8988T (cell line): ENCODE results near the gene DLK1.

Experiments used
- DNase-seq: peaks from one replicate; pipeline ENCODE4 v3.0.0; 2011

Gene DLK1

DNA sequence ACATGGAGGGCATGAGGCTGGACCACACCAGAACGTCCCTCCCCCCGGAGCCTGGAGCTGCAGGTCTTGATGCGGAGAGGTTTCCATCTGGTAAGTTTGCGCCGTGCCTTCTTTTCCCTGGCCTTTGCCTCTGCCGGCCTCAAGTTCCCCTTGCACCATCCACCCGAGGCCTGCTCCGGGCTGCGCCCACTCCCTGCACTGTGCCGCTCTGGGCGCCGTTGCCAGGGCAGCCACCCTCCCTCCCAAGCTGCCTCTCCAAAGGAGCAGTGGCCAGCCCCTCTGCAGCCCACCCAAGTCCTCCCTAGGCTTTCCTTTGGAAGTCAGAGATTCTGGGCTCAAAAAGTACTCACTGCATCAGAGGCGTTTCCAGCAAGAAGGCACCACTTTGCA, 53.0 kb downstream of the DLK1 start:
- peak; percentile 8 for DNase-seq

DNA sequence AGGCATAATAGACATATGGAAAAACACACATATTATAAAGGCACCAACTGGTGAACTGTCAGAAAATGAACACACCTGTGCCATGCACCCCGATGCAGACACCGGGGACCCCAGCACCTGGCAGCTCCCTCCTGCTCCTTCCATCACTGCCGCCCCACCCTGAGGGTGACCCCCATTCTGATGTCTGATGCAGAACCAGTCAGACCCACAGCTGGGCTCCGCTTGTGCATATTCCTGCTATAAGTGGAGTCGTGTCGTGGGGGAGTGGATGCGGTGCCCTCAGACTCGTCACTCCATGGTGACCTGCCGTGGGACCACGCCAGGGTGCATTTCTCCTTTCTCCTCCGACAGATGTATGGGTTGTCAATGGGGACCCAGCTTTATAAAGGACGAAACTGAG, 53.6 kb downstream of the DLK1 start:
- no peak for DNase-seq

DNA sequence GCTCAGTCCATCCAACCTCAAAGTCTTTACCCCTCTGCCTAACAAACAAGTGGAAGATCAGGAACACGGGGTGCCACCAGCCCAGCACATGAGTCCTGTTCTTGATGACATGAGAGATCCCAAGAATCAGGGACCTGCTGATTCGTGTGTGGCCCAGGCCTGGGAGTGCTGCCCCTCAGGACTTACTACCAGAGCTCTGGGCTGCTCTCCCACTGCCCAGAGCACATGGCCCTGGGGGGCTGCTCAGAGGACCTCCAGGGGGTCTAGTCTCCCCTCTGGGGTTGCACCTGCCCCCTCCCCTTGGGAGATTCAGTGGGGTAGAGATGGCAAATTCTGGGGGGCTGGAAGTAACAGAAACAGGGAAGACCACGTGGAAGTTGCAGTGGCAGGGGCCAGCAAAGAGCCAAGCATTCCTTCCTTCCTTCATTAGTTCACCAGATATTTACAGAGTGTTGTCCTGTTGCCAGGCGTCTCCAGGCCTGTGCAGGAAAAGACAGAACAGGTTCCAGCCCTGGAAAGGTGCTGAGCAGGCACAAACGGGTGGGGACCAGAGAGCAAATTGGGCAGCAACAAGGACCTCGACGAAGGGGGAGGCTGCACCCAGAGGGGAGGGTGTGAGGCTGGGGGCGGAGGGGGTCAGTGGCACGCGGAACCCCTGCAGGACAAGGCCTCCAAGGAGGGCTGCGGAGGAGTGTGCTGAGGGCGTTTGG, 54.1 kb downstream of the DLK1 start:
- no peak for DNase-seq

DNA sequence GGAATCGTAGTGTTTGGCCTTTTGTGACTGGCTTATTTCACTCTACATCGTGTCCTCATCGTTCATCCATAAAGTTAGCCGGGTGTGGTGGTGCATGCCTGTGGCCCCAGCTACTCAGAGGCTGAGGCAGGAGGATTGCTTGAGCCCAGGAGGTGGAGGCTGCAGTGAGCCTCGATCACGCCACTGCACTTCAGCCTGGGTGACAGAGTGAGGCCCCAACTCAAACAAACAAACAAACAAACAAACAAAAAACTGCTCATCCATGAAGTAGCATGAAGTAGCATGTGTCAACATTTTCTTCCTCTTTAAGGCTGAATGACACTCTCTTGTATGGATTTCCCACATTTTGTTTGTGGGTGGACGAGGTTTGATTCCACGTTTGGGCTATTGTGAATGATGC, 55.3 kb downstream of the DLK1 start:
- no peak for DNase-seq

DNA sequence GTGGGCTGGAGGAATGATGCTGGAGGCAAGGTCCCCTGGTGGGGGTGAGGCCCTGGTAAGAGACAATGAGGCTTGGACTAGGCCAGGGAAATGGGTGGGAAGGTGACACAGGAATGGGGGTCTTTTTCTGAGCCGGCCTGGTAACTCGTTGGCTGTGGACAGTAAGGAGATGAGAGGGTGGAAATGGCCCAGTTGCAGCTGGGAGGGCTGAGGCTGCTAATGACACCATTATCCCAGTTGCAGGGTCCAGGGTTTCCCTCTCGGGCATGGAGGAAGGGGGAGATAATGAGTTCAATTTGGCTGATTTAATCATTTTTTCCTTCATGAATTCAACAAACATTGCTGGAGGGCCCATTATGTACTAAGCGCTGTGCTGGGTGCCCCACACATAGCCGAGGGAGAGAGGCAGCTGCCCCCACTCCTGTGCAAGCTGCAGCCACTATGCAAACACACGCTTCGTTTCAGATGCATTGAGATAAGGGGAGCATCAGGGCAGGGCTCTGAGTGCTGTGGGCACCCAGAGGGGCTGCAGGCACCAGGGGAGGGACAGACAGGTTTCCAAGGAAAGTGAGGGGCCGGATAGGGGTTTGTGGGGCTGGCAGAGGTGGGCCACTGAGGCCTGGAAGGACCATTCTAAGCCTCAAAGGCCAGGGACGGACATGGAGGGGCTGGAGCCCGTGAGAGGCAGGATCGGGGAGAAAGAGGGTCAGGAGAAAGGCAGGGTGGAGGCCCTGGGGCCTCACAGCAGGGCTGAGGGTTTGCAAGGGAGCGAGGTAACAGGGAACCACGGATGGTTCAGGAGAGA, 56.0 kb downstream of the DLK1 start:
- DNase-seq: no peak

DNA sequence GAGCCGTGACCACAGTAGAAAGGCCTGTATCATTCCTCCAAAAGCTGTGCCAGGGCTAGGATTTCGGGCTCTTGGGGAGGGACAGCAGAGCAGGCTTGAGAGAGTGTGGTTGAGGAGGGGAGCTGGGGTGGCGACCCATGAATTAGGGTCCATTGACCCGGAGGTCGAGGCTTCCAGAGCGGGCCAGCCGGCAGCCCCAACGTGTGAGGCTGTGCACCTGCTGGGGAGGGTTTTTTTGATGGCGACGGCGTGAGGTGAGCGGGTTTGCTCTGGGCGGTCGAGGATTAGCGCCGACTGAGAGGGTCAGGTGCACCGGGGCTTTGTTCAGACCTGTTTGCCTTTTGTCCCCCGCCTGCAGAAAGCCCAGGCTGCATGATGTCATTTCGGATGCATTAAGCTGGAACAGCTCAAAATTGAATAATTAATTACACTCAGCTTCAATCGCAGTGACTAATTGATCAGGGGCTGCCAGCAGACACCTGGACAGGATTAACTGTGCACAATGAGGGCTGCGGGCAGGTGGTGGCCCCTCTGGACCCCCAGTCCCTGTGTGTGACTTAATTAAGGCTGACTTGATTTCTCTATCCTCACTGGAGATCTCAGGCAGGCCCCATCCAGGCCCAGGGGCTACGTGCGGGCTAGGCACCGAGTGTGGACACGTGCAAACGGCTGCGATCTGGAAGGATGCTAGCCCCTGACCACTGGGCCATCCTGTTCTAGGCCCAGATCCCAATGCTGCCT, 57.1 kb downstream of the DLK1 start:
- DNase-seq: no peak

DNA sequence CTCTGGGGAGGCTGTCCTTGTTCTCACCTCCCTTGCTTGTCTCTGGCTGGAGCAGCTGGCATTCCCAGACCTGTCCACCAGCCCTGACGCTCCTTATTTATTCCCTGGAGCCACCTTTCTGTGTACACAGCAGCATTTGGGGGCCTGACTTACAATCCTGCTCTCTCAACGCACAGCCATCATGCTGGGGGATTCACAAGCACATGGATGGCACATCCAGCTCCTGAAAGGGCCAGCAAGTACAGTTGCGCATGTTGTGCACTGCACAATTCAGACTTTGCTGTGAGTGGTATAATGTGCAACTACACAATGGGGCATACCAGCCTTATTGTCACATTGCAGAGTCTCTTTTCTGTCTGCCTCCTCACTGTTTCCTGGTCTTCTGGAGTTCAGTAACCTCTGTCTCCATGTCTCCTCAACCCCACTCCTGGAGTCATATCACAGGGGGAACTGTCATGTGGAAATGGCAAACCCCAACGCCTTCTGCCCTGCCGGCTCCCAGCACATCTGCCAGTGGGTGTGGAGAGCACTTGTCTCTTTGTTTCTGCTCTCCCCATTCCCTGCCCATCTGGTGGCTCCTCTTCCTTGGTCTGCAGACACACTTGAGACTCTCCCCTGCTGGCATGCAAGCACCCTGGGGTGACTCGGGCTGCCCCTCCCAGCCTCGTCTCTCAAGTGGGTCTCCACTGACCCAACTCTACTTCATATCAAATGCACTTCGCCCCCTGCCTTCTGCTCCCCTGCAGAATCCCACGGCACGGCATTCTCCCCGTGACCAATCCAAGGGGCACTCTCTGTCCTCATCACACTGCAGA, 58.0 kb downstream of the DLK1 start:
- DNase-seq: no peak

DNA sequence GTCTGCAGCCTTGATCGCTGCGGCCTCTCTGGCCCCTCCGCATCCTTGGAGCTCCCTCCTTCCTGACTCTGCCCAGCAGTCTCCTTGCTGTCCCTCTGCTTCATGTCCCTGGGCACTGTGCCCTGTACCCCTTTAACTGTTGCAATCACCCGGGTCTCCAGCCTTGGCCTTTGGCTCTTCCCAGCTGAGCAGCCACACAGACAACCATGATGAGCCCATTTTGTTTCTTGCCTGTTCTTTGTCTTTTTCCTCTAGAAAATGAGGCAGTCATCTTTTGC, 58.6 kb downstream of the DLK1 start:
- DNase-seq: no peak

DNA sequence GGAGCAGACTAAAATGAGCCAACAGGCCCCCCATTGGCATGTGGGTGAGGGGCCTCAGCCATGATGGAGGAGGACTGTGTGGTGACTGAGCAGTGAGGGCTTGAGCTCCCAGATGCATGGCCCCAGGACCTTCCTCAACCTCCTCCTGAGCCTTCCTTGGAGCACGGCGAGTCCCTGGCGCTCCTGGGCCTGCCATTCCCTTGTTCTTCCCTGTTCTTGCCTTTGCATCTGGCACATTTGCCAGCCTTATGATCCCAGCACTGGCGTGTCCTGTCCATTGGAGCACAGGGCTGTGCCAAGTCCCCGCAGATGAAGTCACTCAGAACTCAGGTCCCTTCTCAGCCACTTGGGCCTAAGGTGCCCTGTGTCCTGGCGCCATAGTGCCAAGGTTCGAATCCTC, 58.9 kb downstream of the DLK1 start:
- DNase-seq: no peak

DNA sequence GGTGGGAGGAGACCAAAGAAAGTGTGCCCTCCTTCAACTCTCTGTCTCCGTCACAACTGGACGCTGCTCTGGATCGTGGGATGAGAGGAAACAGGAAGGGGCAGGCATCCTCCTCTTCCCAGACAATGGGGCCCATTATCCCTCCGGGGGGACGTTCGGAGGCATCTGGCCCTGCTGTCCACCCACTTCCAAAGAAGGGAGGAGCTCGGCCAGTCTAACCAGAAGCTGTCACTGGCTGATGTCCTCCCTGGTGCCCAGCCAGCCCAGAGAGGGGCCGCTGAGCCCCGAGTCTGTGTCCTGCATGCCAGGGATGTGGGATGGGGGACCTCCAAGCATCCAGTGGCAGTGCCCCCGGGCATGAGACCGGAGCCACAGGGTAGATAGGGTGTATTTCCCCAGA, 59.4 kb downstream of the DLK1 start:
- no peak for DNase-seq

DNA sequence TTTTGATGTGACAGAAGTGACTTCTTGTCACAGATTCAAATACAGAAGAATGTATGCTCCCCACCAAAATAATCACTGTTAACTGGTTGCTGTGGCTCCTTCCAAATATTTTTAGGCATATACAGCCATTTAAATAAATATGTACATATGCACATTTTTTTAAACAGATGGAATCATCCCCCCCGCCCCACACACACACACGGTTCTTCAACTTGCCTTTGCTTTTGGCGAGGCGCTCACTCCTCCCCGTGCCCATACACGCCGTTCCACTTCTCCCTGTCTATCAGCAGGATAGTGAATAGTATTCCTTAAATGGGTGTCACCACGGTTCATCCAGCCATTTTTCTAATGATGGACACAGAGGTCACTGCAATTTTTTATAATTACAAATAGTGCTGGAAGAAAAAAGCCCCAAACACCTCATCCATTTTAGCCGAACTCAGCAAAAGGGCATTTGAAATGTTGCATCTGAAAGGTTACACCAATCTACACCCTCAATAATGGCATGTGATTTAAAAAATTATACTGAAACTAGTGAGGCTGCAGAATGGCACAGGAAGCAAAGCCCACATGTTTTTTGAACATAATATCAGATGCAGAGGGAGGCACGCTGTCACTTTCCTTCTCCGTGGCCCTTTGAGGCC, 60.0 kb downstream of the DLK1 start:
- DNase-seq: no peak

DNA sequence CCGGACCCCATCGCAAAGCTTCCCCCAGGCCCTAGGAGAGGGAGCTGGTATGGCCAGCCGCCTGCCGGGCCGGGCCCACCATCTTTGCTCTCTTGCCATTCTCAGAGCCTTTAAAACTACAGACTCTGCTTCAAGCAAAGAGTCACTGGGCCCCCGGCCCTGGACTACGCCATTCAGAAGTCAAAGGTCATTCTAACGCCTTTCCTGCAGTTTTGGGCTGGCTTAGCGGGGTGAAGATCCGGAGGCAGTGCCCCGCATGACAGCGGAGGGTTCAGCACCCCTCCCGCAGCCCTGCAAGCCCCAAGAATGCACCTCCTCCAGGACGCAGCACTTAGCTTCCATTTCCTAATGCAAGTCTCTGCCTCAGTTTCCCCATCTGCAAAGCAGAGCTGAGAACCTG, 61.0 kb downstream of the DLK1 start:
- DNase-seq: no peak
